ENCODE results near the gene NCKIPSD. TPM values are rescaled to one million over a fixed set of nuclear protein-coding genes. Genes with fewer than 3 reads are reported as not detected.

NCKIPSD gene
- total and polyA plus RNA-seq, 8 donors: 13.4 to 20.5 (median 16.3) TPM

- ATAC-seq (no peak), DNase-seq (peak in 1 of 4 donors; percentile 61)
- intact Hi-C loops (cut with DNase I): no loop called here
- H3K4me1 ChIP-seq: peaks cover 16 to 20% of the 10 kb centered on the region in 2 donors
- H3K4me3 ChIP-seq: no peak overlapping the region
- TF ChIP-seq, protein P1, sequence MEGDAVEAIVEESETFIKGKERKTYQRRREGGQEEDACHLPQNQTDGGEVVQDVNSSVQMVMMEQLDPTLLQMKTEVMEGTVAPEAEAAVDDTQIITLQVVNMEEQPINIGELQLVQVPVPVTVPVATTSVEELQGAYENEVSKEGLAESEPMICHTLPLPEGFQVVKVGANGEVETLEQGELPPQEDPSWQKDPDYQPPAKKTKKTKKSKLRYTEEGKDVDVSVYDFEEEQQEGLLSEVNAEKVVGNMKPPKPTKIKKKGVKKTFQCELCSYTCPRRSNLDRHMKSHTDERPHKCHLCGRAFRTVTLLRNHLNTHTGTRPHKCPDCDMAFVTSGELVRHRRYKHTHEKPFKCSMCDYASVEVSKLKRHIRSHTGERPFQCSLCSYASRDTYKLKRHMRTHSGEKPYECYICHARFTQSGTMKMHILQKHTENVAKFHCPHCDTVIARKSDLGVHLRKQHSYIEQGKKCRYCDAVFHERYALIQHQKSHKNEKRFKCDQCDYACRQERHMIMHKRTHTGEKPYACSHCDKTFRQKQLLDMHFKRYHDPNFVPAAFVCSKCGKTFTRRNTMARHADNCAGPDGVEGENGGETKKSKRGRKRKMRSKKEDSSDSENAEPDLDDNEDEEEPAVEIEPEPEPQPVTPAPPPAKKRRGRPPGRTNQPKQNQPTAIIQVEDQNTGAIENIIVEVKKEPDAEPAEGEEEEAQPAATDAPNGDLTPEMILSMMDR (IDR thresholded peaks at IDR 0.05): no peak
- H3K27me3 ChIP-seq: no peaks in the 10 kb centered on the region
- H3K9me3 ChIP-seq: no peaks in the 10 kb centered on the region
- peaks cover 0 to 68% of the 10 kb centered on the region in 2 donors for H3K36me3 ChIP-seq
- no peak overlapping the region for H3K27ac ChIP-seq
Observed at GRCh38 chr3:48631516-48632448, 53.9 kb downstream of the NCKIPSD start.

DNA sequence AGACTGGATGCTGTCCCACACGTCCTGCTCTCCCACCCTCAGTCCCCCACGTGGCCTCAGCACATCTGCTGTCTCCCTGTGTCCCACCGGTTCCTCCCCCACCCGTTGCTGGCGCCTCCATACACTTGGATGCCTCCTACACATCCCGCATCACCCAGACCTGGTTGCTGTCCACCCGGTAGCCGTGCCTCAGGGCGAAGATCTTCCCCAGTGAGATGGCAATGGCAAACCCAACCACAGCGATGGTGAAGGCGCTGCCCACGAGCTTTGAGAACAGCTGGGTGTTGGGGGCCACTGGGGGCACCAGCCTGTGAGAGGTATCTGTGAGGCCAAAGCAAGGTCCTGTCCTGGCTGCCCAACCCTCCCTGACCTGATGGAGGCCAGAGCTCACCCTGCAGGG is 54.9 kb downstream of the NCKIPSD start:
- H3K36me3 ChIP-seq: peaks cover 0 to 77% of the 10 kb centered on the region in 2 donors
- peaks cover 8 to 12% of the 10 kb centered on the region in 2 donors for H3K4me1 ChIP-seq
- no peak overlapping the region for H3K27ac ChIP-seq
- intact Hi-C loops (cut with DNase I): no loop called here
- H3K4me3 ChIP-seq: no peak overlapping the region
- H3K9me3 ChIP-seq: no peaks in the 10 kb centered on the region
- H3K27me3 ChIP-seq: no peaks in the 10 kb centered on the region
- ATAC-seq: no peak
- TF ChIP-seq, protein P1 (IDR thresholded peaks at IDR 0.05): no peak
- DNase-seq: peak in 1 of 4 donors; percentile 58

GRCh38 chr3:48630407-48630806 is 55.3 kb downstream of the NCKIPSD start:
- TF ChIP-seq, protein P1 (IDR thresholded peaks at IDR 0.05): no peak
- Histone ChIP-seq H3K36me3 (peaks cover 0 to 82% of the 10 kb centered on the region in 2 donors), H3K4me1 (peaks cover 8 to 10% of the 10 kb centered on the region in 2 donors), H3K27ac (no peak overlapping the region), H3K9me3 (no peaks in the 10 kb centered on the region), H3K4me3 (no peak overlapping the region), H3K27me3 (no peaks in the 10 kb centered on the region)
- intact Hi-C loops (cut with DNase I): no loop called here
- DNase-seq: peak in 1 of 4 donors; percentile 41
- ATAC-seq: no peak

DNA sequence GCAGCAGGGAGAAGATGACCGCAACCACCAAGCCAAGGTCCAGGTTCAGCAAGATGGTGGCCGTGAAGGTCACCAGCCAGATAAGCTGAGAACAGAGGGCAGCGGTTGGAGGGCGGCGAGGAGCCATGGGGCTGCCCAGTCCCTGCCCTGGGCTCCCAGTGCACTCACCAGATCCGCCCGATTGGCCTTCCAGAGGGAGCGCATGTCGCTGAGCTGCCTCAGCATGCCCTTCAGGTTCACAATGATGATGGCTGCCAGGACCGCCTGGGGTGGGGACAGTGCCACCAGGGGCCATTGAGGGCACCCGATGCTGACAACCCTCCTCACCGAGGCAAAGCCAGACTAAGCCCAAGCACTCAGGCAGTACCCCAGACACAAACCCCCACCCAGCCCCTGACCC is 55.8 kb downstream of the NCKIPSD start:
- Histone ChIP-seq H3K27ac (no peak overlapping the region), H3K27me3 (no peaks in the 10 kb centered on the region), H3K4me3 (no peak overlapping the region), H3K36me3 (peaks cover 0 to 86% of the 10 kb centered on the region in 2 donors), H3K4me1 (peaks cover 8 to 10% of the 10 kb centered on the region in 2 donors), H3K9me3 (no peaks in the 10 kb centered on the region)
- ATAC-seq (no peak), DNase-seq (peak in 1 of 4 donors; percentile 49)
- TF ChIP-seq, protein P1 (IDR thresholded peaks at IDR 0.05): no peak
- intact Hi-C loops (cut with DNase I): no loop called here

DNA sequence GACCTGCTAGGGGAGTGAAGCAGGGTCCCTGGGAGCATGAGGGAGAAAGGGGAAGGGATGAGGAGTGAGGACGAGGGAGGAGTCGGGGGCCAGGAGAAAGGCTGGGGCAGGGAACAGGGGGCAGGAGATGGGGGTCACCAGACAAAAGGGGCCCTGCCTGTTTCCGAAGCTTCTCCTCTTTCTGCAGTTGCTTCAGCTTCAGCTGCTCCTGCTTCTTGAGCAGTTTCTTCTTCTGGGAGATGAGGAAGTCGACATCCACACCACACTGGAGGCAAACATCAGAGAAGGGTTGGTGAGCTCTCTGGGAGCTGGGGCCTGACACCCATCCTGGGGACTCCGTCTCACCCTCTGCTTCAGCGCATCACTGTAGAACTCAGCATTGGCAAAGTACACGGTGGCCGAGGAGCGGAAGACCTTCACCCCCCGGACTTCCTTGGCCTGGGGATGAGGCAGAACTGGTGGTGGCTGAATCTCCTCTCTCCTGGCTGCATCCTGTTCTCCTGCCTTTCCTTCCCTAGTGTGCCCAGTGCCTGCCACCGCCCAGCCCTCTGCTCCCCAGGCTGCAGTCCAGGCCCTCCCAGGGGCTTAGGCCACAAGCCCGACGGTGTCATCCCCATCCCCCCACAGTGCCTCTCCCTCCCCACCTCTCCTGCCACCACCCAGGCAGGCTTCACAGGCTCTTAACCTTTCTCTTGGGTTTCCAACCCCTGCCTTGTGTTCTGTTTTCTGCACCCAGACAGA is 57.3 kb downstream of the NCKIPSD start:
- Histone ChIP-seq H3K4me1 (peaks cover 0 to 7% of the 10 kb centered on the region in 2 donors), H3K4me3 (no peak overlapping the region), H3K36me3 (peaks cover 0 to 91% of the 10 kb centered on the region in 2 donors), H3K27me3 (no peaks in the 10 kb centered on the region), H3K27ac (no peak overlapping the region), H3K9me3 (no peaks in the 10 kb centered on the region)
- TF ChIP-seq, protein P1 (IDR thresholded peaks at IDR 0.05): no peak
- intact Hi-C loops (cut with DNase I): no loop called here
- DNase-seq: peak in 1 of 4 donors; percentile 54
- no peak for ATAC-seq

Measured in left lung (tissue), 10 donors.